Fibroblast of skin of right biceps (primary cell): ENCODE measurements around the gene SURF4.
A peak's percentile ranks its signal among the peaks of the same experiment; 100 is the strongest.
"Not testable (repeated sequence)": the region's sequence is repeated elsewhere in the genome, so short reads cannot be mapped to it uniquely, and the experiment has no call there.

Experiments
- DNase-seq: peaks from one replicate; pipeline ENCODE4 v3.0.0-alpha.2; 2013

SURF4 gene

DNA sequence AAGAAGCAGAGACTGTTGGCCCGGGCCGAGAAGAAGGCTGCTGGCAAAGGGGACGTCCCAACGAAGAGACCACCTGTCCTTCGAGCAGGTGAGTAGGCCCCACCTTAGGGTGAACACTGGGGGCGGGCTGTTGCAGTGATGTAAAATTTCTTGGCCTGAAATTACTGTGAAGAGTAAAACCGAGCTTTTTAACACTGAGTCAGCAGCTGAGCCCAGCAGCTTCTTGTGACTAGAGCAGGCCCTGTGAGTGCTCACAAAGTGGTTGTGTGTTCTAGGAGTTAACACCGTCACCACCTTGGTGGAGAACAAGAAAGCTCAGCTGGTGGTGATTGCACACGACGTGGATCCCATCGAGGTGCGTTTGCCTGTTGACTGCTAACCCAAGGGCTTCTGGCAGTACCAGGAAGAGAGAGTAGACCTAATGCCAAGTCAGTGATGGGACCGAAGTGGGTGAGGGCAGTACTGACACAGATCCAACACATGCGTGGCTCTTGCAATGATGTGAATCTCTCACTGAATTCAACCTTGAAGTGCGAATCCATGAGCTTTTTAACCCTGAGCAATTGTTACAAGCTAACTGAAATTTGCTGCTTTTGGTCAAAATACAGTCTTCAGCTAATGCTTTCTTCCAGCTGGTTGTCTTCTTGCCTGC is 25.8 kb downstream of the SURF4 start:
- no peak for DNase-seq

DNA sequence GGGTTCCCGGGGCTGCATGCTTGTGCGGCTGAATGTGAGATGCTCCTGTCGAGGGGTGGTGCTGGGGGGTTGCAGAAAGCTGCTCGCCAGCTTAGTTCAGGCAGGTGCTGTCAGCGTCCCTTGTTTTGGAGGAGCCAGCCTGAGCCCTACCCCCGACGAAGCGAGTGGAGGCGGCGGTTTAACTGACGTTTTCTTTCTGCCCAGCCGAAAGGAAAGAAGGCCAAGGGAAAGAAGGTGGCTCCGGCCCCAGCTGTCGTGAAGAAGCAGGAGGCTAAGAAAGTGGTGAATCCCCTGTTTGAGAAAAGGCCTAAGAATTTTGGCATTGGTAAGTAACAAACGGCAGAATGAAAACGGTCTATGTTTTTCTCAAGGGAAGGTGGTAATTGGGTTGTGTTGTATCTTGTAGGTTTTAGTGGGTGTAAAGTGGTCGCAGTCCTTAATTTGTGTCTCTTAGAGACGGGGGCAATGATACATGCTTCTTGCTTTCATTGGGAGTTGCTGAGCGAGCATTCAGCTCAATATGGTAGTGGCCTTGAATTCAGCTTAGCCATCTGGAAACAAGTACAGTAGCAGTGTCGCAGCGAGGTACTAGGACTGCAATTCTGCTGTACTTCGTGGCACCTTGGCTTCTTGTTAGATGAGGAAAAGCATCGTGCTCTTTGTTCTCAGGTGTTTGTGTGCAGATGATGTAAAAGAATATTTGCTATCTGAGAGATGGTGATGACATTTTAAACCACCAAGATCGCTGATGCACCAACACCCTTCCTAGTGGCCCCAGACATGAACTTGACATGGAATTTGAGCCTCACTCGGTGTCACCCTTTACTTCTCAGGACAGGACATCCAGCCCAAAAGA is 26.9 kb downstream of the SURF4 start:
- no peak for DNase-seq

DNA sequence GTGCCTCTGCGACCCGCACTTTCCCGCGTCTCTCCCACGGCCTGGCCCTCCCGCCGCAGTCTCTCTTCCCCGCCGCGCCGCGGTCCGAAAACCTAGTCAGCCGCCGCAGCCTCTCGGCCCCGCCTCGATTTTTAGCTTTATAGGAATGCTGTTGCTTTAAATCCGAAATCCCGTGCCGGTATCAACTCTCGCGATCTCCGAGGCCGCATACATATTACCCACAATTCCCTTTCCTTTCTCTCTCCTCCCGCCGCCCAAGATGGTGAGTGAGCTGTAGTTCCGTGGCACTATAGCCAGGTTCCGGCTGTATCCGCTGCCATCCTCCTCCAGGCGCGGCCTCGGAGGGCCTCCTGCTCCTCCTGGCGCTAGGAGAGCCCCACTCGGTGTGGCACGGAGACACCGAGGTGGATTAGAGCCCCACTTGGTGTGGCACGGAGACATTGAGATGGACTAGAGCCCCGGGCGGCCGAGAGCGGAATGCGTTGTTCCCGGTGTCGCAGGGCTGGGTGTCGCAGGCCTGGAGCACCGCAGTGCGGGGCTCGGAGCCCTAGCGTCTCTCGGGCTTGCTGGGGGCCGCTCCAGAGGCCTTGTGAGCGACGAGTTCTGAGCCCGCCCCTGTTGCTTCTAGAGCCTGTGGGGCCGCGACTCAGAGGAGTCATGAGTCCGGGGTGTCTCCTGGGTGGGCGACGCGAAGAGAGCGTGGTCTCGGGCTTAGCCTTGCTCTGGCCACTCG is 27.7 kb downstream of the SURF4 start, which contains the start of the genes MED22 and RPL7A:
MED22 (minus strand) TSS at position 147 of the 733 bp plus-strand sequence. CDS start 1,469 bp downstream, outside the sequence.
RPL7A (plus strand) TSS at position 234 of the 733 bp plus-strand sequence; CDS start at position 260, 26 bp downstream.
- peak; percentile 97 for DNase-seq

DNA sequence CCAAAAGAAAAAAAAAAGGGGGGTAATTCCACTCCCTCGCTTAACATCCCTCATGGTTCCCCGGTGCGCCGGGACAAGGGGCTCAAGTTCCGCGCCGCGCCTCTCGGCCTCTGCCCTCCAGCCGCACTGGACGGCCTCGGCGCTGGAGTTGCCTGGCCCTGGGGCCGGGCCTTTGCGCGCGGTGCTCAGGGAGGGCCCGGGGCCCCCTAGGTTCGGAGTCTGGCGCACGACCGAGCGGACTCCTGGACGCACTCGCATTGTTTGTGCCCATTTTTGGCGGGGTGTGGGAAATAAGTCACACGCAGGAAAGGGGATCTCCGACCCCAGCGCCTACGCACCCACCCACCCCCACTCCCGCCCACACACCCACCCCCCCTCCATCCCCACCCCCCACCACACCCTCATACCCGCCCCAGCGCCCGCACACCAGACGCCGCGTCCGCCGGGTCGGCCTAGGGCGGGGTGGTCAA is 28.3 kb downstream of the SURF4 start:
- peak; percentile 28 for DNase-seq

DNA sequence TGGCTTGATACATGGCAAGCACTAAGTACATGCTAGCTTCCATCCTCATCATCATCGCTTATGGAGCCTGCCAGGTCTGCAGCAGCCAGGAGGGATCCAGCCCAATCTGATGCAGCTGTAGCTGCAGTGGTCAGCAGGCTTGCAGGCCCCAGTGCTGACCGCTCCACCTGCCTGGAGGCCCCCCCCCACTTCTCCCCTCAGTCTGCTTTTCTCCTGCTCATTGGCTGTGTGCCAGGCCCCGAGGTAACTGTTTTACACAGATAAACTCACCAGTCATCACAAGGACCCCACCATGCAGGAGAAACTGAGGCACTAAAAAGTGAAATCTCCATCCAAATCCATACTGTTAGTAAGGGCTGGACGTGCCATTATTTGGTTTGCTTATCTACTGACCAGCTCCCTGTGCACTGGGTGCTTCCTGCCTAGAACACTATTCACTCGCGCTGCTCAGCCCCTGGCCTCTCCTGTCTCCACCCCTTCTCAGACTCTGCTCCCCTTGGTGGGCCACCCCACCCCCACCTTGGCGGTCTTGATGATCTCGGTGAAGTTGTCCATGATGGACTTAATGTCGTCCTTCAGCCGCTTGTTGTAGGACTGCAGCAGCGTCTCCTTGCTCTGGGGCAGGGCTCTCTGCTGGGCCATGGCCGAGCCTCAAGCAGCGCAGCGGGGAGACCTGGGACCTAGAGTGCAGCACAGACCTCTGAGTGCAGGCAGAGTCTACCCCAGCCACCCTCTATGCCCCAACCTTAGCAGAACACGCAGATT is 29.7 kb downstream of the SURF4 start:
- no peak for DNase-seq

DNA sequence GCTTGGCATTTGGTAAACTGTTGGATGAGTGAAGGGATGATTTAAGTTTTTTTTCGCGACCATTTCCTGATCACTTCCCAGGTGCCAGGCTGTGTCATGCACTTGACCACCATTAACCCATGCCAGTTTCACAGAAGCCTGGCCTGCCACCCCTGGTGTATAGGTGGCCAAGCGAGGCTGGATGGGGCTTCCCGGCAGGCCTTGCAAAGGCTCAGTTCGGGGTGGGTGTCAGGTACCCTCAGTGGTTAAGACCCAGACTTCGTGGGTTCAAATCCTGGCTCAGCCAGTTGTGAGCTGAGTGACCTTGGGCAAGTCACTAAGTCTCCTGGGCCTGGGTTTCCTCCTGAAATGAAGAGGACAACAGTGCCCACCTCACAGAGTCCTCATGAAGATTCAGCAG is 30.3 kb downstream of the SURF4 start:
- DNase-seq: no peak

DNA sequence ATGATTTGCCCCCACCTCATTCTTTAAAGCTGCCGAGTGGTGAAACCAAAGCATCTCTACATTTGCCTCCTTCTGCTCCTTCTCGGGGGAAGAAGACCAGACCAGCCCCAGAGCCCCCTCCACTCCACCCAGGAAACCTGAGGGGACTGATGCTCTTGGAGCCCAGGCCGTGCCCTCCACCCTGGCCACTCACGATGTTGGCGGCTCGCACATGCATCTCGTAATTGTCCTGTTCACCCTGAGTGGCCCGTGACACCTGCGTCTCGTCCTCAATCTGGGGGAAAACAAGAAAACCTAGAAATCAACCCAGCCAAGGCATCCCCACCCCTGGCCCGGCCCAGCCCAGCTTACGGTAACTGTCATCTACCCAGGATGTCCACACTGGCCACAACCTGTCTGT is 30.9 kb downstream of the SURF4 start:
- DNase-seq: no peak

DNA sequence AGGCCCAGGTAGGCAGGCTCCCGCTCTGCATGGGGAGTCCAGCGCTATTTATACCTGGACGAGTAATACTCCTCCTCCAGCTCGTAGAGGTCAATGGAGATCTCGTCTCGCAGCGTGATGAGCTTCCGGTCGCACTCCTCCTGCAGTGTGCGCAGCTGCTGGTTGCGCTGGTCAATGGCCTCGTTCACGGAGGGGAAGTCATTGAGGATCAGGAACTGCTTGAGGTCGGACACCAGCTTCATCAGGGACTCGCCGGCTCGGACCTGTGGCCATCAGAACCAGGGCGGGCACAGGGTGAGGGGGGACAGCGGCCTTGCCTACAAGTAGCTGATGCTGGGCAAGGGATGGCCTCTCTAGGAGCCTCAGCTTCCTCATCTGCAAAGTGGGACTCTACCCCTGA is 31.8 kb downstream of the SURF4 start:
- no peak for DNase-seq

DNA sequence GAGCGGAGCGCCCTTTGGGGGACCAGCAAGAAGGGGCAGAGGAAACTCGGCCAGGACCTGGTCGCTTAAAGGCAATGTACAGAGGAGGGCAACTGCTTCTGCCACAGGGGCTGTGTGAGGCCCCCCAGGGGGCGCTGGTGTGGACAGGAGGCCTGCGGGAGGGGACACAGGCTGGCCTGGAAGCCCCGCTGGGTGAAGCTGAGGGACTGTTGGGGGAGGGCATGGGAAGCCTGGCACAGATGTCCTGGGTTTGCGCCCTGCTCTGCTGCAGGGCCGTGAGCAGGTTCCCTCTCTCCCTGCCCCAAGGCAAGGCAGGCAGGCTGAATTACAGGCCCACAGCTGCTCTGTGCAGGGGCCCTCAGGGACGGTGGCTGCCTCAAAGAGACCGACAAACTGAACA is 33.3 kb downstream of the SURF4 start:
- no peak for DNase-seq

DNA sequence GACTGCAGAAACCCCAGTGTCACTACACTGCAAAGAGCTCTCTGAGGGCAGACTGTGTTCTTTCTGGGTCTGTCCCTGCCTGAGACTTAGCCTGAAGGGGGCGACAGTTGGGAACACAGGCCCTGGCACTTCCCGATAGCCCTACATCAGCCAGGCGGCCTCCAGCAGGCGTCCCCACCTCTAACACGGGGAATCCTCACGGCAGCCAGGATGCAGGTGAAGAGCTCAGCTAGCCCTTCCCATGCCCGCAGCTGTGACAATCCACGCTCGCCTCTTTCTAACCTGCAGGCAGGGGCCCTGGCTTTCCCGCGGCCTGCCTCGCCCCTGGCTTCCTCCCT is 33.8 kb downstream of the SURF4 start:
- no peak for DNase-seq

DNA sequence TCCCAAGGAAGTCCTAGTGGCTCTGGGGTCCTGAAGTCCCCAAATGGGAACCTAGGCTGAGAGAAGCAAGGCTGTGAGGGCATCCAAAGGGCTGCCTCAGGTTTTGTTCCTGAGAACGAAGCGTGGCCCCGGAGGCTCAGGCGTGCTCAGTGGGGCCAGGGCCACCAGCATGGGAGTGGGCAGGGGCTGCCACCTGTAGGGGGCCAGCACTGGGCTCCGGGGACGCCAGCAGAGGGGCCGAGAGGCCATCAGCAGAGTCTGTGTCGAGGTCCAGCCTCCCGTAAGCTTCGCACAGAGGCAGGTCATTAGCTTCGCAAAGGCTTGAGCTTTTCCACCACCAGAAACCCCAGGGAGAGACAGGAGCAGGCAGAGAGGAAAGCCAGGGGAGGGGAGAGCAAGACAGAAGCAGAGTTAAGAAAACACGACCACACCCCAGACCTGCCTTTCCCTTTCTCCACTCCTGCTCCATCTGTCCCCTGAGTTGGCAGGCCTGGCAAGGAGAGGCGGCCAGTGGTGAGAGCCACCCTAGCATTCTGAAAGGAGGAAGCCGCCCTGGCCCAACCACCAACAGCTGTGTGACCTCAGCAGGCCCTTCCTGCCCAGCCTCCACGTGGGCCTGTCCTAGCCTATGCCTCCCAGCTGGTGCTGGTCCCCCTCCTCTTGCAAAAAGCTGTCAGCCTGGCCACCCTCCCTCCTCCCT is 34.3 kb downstream of the SURF4 start:
- no peak for DNase-seq

DNA sequence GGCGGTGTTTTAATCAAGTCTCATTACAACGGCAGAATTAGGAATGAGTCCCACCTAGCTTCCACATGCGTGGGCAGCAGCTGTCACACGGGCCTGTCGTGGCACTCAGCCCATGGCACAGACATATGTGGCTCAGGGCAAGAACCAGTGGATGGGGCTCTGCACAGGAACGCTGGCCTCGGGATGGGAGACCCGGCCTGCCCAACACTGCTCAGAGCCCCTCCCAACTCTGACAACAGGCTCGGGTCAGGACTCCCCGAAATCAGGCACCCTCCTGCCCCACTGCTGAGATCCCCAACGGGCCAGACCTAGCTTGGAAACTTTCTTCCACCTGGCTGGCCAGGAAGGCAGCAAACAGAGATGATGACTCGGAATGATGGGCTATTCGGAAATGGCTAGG is 34.9 kb downstream of the SURF4 start:
- DNase-seq: no peak

DNA sequence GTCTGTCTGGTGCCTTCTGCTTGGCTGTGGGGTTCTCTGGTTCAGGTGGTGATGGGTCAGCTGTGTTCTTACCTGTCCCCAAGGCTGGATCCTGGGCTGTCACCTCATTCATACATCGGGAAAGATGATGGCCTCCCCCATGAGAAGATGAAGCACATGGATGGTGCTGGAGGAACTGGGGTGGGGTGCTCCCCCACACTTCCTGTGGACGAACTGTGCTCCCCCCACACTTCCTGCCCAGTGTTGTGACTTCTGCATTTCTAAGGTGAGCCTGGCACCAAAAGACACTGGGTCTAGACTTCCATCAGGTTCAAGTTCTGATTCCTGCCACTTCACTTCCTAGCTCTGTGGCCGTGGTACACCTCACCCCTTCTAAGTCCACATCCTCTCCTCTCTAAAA is 35.6 kb downstream of the SURF4 start:
- no peak for DNase-seq

DNA sequence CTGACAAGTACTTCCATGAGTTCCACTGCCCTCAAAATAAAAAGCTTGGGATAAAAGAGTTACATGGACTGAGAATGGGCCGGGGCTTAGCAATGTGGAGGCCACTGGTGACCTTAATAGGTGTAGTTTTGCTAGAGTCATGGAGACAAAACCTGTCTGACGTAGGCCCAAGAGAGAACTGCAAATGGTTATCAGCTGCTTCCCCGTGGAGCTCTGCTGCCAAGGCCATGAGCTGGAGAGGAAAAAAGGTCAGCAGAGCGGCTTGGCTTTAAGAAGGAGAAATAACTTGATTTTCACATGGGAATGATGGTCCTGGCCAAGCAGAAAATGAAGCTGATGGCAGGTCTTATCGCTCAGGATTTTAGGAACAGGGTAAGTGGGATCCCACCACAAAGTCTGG is 36.2 kb downstream of the SURF4 start:
- no peak for DNase-seq

DNA sequence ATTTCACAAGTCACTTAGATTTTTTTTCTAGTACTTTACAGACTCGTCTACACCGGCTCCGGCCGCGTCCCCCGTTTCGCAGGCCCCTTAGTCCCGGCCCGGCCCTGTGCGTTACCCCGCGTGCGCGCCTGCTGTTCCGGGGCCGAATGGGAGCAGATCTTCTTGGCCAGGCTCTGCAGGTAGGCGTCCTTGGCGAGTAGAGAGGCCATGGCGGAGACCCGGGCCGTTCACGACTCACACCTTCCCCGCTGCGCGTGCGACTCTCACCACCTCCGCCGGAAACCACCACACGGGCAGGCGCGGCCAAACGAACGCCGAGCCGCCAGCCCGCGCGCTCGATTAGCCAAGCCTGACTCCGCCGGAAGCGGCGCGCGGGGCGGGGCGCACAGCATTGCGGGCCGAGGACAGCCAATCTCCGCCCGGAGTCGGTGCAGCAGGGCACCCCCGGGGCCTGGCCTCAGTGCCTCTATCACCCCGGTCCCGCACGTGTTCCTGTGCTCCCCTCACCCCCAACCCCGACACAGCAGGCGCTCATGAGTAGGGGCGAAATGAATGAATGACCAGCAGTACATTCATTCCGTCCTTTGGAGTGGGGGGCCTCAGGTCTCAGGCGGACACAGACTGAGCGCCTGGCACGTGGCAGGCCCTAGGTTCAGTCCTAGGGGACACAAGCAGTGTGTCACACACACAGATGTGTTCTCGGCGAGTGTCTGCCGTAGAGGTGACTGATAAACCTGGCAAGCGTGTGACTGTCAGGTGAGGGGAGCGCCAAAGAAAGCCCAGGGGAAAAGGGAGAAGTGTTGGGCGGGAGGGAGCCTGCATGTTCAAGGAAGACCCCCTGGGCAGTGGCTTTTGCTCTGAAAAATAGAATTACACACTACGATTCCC is 39.7 kb downstream of the SURF4 start, which contains the start of gene SURF6:
SURF6 (minus strand) TSS at position 265 of the 888 bp plus-strand sequence; CDS start at position 209, 56 bp downstream.
- peak; percentile 91 for DNase-seq

DNA sequence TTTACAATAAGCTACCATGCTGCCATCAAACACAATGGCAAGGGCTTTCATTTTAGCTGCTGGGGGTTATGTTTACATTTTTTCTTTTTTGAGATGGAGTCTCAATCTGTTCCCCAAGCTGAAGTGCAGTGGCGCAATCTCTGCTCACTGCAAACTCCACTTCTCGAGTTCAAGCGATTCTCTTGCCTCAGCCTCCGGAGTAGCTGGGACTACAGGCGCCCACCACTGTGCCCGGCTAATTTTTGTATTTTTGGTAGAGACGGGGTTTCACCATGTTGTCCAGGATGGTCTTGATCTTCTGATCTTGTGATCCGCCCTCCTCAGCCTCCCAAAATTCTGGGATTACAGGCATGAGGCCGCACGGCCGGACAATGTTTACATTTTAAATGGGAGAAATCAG is 41.0 kb downstream of the SURF4 start:
- not testable (repeated sequence) for DNase-seq

DNA sequence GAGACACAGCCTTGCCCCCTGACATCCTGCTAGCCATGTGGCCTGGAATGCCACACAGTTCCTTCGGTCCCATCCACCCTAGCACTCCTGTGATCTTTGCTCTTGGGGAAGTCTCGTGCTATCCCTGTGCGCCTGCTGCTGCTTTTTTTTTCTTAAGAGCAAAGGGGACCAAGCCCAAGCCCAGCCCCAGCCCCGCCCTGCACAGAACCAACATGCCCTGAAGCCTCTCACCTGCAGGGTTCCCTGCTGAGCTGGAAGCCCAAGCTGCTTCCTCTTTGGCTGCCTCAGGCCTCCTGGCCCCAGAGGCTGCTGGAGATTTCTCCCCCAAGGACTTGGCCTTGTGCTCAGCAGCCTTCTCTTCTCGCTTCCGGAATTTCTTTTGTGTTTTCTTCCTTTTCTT is 41.7 kb downstream of the SURF4 start:
- DNase-seq: no peak

DNA sequence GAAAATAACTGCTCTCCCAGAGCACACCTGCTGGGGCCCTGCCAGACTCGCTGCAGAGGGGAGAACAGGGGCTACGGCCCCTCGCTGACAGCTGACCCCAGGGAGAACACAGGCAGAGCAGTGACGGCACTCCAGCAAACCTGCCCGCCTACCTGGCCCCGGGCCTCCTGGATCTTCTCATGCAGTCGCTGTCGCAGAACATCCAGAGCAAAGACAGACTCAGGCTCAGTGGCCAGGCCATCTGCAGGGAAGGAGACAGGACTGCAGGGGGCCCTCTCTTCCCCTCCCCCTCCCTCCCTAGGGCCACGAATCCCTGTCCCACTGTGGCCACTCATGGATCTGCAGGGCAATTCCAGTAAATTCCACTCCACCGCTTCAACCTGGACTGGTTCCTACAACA is 42.3 kb downstream of the SURF4 start:
- no peak for DNase-seq

DNA sequence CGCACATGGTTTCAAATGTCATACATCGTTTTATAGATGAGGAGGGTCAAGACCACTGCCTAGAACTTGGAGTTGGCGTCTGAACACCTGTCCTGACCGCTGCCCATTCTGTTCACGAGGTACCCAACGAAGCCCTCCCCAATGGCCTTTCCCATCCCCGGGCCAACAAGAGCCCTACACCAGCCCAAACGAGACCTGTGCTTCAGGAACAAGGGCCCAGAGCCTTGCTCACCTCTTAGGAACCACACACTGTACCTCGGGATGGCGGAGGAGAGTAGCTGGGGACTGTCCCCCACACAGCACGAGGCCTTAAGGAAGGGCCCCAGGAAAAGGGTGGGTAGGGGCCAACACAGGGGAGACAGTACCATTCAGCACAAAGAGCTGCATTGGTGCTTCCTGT is 42.8 kb downstream of the SURF4 start:
- DNase-seq: no peak

DNA sequence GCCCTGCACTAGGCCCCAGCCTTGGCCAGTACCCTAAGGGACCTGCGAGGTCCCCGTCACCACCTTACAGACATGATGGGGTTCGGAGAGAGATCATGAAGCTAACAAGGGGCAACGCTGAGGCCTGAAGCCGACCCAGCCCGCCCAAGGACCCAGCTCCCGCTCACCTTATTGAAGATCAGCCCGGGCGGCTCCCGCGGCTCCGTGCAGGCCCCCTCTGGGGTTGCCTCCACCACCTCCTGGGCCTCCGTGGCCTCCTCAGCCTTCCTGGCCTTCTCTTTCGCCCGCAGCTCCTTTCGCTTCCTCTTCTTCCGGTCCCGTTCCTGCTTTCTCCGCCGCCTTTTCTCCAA is 43.5 kb downstream of the SURF4 start:
- DNase-seq: no peak
